HG03469 (cell line): Measurements from ENCODE around the gene CFAP70.
"Not testable (repeated sequence)": the region's sequence is repeated elsewhere in the genome, so short reads cannot be mapped to it uniquely, and the experiment has no call there.

Source experiments
- ATAC-seq: cut with Tn5 transposase; IDR thresholded peaks from one replicate; pipeline ENCODE4 v1.9.1; 2021; ENCODE audit warnings: mild to moderate bottlenecking, moderate library complexity, moderate number of reproducible peaks; ENCODE audit not compliant: unreplicated experiment

The CFAP70 gene

DNA sequence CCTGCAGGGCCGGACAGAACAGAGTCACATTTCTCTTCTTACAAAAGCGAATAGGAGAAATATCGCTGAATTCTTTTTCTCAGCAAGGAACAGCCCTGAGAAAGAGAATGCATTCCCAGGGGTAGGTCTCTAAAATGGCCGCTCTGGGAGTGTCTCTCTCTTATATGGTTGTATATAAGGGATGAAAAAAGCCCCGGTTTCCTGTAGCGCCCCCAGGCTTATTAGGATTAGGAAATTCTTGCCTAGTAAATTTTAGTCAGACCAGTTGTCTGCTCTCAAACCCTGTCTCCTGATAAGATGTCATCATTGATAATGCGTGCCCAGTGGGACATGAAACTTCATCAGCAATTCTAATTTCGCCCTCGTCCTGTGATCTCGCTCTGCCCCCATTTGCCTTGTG, 100.1 kb downstream of the CFAP70 start:
- not testable (repeated sequence) for ATAC-seq

DNA sequence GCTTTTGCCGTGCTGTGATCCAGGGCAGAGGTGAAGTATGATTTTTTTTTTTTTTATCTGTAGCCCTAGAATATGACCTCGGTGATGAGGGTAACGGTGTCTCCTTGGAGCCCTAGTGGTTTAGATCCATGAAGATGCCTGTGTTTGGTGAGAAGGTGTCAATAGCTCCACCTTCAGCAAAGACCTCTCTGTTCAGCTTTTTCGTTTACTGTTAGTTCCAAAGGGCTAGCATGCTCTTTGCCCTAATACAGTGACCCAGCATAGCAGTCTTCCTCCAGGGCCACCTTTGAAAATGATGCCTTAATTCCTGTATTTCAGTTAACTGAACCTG, 105.5 kb downstream of the CFAP70 start:
- no peak for ATAC-seq

DNA sequence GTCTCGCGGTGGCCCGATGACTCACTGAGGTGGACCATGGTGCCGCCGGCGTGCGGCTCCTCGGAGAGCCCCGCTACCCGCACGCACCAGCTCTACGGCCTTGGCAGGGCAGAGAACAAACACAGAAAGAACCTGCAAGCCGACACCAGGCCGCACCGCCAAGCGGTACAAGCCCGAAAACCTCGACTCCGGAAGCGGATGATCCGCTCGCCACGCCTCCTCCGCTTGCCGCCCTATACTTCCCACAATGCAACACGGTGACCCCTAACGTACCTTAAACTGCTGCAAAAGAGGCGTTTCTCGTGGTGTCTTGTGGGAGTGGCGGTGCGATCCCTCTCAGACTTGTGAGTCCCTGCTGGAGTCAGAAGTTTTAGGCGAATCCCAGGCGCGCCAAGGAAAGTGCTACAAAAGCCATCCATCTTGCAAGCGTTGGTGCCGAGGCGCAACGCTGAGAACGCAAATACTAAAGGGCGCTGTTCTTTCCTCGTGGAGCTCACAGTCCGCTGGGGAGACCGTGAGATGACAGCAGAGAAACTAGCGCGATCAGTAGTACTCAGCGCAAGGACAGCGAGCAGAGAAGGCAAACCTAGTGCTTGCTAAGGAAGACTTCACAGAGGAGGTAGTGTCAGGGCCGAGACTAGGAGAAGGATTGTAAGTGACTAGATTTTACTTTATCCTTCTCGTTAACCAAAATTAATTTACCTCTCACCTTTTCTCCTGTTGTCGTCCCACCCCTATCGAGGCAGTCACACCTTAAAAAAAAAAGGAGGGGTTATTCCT, 106.0 kb downstream of the CFAP70 start, which contains the start of gene MRPS16:
Gene MRPS16 (minus strand): TSS at position 200 of the 780 bp plus-strand sequence. CDS start 162 bp downstream, at position 38.
- ATAC-seq = peak; percentile 57

DNA sequence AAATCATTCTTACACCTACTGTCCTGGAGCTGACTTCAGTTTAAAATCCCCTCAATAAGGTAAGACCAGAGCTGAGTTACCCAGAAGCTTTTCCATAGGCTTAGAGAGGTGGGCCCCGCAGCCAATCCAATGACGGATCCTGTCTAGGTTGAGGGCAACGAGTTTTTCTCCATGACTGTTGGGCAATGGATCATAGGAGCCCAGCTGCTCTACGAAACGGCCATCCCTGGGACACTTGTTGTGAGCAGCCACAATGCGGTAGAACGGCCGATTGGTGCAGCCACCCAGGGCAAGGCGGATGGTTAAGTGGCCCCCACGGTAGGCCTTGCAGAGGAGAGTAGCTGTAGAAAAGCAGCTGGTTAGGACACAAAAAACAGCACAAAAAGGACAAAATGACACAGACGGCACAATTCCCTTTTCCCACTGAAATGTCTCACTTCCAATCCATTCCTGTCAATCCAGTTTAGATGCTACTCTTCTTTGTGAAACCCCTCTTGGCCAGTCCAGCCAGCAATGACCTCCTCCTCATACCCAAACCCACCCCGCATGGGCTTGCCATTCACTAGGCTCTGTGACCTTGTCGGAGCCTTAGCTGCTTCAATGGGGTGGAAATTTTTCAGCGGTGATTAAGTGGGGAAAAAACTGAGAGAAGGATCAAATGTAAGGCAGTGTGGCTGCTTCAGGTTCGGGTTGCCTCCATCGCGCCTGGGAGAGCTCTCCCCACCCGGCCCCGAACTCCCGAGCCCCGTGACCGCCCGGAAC, 106.8 kb downstream of the CFAP70 start:
- no peak for ATAC-seq

DNA sequence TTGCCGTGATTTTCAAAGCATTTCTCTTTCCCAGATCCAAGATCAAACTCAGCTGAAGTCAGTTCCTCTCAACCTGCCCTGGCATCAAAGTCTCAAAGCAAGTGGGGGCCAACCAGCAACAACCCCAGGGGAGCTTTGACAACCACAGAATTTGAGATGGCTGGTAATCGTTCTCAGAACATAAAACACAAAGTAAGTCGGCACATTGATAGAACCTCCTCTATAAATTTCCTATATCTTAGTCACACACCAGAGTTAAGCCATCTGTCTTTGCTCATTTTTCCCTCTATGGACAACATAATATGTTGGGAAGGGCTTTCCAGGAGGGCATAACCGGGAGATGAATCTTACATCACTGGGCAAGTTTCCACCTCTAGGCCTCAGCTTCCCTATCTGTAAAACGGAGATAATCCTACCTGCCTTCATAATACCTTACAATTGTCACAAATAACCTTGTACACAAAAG, 110.4 kb downstream of the CFAP70 start:
- no peak for ATAC-seq

DNA sequence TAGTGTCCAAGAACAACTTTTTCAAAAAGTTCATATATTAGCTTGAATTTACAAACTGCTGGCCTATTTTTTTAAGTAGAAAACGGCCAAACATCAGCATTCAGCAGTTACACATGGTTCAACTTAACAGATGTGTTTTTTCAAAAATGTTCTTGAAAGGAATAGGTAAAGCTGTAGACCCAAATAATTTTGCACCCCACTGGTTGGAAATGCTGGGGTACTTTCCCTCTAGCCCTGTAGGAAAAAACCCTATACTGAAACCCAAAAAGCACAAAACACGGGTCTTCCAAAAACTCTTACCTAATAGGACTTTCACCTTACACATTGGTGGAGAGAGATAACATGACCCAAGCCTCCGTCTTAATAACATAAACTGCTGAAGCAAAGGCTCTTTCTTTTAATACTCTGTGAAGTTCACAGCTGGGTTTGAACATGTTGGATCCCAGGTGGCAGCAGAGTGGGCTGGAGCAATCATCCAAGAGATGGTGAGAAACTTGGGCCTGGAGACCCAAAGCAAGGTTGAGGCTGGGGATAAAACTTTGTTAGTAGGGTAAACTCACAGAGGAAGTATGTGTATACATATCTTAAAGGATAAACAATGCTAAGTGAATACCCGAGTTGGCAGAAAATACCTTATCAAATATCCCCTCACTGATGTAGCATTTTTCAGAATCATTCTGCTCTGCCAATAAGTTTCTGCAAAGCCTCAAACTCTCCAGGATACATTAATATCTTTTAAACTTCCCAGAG, 111.0 kb downstream of the CFAP70 start:
- ATAC-seq = no peak

DNA sequence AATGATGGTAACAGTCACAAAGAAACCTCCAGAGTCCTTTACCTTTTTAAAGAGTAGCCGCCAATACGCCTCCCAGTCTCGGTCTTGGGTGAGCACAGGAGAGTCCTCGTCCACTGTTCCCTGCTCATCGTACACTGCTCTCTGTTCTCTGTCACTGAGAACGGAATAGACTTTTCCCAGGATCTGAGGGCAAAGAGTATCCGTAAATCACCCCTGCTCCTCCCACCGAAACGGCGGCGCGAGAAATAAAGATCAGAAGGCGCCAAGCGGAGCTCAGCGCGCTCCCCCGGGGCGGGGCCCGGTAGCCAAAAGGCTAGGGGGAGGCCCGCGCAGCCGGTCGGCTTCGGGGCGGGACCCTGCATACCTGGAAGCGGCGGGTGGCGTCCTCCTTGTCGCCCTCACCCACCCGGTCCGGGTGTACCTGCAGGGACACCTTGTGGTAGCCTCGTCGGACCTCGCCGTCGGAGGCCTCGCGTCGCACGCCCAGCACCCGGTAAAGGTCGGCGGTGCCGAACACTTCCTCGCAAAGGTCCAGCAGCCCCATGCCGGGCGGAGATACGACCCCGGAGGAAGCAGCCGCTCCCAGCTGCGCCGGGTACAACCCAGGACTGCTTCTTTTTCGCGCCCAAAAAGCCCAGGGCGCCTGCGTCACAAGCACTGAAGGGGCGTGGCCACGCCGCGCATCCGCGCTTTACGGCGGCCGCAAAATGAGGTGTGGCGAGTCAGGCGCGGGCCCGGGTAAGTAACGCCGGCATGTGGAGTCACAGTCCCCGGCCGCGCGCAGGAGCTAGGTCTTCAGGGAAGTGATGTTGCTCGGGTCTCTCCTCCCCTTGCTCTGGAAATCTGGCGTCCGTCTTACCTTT, 111.8 kb downstream of the CFAP70 start, which contains the start of gene DNAJC9:
Gene DNAJC9 (minus strand): TSS at position 610 of the 863 bp plus-strand sequence. CDS start 66 bp downstream, at position 544.
- ATAC-seq = peak; percentile 50

DNA sequence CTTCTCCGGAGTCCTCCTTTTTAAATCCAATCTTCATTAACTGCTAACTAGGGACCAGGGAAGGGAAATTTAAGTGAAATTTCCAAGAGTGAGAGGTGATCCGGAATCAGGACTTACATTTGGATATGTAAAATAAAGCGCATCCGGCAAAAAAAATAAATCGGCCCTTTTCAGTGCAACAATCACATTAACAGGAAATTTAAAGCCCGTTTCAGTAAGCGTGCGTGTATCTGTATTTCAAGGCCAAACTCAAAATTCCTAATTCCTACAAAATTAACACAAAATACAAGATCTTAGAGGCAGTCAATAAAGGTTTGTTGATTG, 112.4 kb downstream of the CFAP70 start:
- no peak for ATAC-seq

DNA sequence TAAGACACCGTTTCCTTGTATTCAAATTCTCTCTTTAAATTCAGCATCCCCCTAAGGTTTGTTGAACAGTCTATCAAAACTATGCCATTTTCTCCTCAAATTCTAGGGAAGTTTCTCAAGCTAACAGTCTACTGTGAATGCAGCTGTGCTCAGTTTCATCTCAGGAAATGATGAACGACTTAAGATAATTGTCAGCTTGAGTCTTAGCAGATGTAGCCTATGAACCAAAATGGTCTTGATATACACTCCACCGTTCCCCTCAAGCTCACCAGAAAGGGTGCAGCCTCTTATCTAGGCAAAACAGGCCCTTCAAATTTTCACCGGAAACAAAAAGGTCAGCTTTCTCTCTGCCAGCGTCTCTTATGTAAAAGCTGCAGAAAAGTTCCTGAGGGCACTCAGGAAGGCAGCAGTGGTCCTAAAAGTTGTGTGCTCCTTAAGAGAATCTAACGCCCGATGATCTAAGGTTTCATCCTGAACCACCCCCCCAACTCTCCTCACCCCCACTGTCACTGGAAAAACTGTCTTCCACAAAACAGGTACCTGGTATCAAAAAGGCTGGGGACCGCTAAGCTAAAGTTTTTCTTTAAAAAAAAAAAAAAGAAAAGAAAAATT, 113.7 kb downstream of the CFAP70 start:
- ATAC-seq = no peak

DNA sequence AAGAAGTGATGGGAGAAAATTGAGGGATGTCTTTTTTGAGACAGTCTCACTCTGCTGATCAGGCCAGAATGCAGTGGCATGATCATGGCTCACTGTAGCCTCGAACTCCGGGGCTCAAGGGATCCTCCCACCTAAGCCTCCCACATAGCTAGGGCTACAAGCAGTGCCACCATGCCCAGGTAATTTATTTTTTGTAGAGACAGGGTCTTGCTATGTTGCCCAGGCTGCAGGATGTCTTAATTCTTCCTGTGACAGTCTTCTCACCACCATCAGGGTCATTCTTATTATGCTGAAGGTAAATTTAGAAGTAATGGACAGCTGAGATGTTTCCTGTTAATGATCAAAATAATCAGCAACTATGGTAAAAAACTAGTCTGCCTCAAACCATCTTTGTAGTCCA, 118.8 kb downstream of the CFAP70 start:
- no peak for ATAC-seq

DNA sequence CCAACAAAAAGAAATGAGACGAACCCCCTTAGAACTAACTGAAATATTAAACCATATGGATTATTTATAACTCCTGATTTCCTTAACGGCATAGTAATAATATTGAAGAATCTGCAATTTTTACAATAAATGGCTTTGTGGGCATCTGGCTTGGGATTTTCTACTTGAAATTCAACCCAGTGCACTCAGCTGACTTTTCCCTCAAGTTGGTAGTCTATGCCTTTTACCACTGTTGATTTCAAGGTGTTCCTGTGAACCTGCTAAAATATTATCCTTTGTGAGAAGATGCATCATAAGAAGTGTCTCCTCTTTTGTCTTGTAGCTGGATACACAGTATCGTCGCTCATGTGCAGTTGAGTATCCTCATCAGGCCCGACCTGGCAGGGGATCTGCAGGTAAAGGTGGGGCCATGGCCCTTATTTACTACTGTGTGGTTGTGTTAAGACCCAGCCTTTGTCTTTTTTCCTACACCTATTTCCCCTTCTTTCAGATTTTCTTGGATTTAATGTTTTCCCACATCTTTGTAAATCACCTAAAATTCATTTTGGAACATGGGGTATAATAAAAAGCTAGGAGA, 119.6 kb downstream of the CFAP70 start:
- no peak for ATAC-seq

DNA sequence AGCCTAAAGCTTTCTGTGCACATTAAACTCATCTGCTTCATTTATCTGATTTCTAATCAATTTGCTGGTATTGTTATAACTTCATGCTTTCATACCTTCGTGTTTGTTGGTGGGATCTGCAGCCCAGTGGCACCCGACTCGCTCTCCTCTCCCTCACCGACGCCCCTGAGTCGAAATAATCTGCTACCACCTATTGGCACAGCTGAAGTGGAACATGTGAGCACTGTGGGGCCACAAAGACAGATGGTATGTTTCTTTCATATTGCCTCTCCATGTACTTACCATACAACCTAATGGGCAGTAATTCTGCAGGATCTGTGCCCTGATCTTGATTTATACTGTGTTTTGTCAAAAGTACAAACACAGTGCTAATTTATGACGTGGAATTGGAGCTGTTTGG, 124.0 kb downstream of the CFAP70 start:
- no peak for ATAC-seq

DNA sequence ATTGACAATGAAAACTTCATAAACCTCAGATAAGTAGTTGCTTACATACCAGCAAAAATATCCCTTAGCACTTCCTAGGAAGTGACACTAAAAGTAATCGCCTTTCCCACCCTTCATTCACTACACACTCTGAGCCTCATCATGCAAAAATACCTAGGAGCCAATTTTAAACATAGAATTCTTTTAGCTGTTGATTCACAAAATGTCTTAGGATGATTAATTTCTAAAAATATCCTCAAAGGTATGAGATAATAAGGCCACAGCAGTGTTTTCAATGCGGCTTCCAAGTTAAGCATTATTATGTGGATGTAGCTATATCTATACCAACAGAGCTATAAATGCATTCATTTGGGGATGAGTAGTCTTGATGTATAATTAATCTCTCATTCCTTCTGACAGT, 124.8 kb downstream of the CFAP70 start:
- no peak for ATAC-seq

DNA sequence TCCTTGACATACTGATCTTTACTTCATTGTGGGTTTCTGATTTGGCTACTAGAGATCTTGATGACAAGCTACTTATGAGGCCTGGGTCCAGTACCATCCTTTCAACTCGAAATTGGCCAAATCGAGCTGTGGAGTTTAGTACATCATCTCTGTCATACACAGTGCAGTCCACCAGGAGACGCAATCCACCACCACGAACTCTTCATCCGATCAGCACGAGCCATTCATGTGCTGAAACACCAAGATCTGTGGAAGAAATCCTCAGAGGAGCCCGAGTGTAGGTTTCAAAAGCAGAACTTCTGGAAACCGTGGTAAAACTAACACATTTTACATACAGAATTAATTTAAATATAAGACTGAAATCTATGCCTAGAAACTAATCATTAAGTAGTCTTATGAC, 125.8 kb downstream of the CFAP70 start:
- ATAC-seq = no peak

DNA sequence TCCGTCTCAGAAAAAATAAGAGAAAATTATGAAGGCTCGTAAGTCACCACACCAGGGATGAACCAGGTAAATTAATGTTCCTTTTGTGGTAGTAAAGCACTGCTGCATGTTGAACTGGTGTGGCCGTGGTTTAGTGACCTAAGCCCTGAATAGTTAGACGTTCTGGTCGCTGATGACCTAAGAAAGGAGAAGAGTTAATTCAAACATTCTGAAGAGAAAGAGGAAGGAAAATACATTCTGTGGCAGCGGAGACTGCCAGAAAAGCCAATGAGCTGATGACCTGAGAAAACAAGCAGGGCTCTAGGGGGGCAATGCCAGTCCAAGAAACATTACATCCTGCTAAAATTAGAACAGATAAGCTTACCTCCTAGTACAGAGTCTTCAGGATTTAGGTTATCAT, 129.1 kb downstream of the CFAP70 start:
- no peak for ATAC-seq

DNA sequence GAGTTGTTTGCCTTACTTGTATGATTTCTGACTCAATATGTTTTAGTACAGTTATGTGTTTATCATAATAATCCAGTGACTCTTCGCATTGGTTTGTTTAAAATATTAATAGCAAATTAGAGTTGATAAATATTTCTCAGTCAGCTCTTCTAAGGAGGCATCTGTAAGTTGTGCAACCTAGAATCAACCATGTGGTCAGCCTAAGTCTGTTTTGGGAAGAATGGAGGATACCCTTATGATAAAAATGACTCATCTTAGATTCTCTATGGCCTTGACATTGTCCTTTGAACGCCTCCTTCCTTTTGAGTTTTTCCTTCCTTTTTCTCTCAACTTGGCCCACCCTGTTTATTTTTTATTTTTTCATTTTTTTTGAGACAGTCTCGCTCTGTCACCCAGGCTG, 130.4 kb downstream of the CFAP70 start:
- ATAC-seq = no peak

DNA sequence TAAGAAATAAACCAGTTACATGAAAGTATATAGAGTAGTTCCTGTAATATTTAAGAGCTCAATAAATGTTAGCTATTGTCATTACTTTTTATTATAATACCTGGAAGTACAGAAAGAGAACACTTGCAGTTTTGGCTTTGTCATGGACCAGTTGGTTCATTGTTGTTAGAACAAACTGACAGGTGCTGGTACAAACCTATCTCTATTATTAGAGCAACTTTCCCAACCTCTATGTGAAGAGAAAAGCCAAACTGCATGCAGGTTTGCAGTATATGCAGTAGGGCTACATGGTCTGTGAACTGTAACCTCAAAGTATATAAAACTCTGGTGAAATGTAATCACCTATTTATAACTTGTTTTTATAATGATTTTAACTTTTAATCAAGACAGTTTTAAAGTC, 132.0 kb downstream of the CFAP70 start:
- no peak for ATAC-seq

DNA sequence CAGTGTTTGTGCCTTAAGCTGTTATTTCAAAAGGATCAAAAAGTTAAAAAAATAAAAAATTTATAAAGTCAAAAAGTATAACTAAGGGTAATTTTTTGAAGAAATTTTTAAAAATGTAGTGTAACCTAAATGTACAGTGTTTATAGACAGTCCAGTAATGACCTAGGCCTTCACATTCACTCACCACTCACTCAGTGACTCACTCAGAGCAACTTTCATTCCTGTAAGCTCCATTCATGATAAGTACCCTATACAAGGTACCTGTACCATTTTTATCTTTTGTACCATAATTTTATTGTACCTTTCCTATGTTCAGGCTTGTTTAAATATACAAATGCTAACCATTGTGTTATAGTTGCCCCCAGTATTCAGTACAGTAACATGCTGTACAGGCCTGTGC, 133.1 kb downstream of the CFAP70 start:
- no peak for ATAC-seq

DNA sequence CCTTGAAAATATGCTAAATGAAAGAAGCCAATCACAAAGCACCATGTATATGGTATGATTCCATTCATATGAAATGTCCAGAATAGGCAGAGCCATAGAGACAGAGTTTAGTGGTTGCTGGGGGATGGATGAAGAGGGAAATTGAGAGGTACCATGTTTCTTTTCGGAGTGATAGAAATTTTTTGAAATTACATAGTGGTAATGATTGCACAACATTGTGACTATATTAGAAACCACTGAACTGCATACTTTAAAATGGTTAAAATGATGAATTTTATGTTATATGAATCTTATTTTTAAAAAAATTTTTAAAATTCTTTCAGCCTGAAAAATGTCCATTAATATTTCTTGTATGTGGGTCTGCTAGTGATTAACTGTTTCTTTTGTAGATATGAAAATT, 137.7 kb downstream of the CFAP70 start:
- no peak for ATAC-seq

DNA sequence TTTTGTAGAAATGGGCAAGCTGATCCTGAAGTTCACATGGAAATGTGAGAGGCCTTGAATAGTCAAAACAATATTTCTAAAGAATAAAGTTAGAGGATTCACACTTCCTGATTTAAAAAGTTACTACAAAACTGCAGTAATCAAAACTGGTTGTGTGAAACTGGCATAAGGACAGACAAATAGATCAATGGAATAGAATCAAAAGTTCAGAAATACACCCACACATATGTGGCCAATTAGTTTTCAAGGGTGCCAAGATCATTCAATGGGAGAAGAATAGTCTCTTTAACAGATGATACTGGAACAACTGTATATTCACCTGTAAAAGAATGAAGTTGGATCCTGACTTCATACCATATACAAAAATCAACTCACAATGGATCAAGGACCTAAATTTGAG, 139.3 kb downstream of the CFAP70 start:
- ATAC-seq = no peak
